Psoas muscle (tissue), 8 donors: ENCODE results near the gene RSPO4. TPM values are rescaled to one million over a fixed set of nuclear protein-coding genes. Genes with fewer than 3 reads are reported as not detected.

Experiments used
- ATAC-seq, 4 donors: fragments of 200-7000 bp; cut with Tn5 transposase; one replicate each; pipeline ENCODE4 v1.9.1; 2020; ENCODE audit warnings: moderate library complexity in 3 of 4, mild to moderate bottlenecking in 2 of 4
- DNase-seq, 2 donors: peaks; one replicate each; pipeline ENCODE4 v3.0.0-alpha.2; 2020
- H3K27ac ChIP-seq: fragments of 200-600 bp; one replicate; pipeline ENCODE4 v1.8.0; 2022
- H3K27me3 ChIP-seq, 3 donors: fragments of 200-600 bp in 1 of 3; one replicate each; pipeline versions ENCODE4 v1.6.1 to v1.8.0; 2013 to 2022; ENCODE audit warnings: low read length in 2 of 3, mild to moderate bottlenecking in 2 of 3, moderate library complexity in 1 of 3; ENCODE audit not compliant: insufficient read depth in 3 of 3
- H3K36me3 ChIP-seq, 2 donors: fragments of 200-600 bp in 1 of 2; one replicate each; pipeline versions ENCODE4 v1.6.1 to v1.8.0; 2013 to 2022; ENCODE audit warnings: low read depth in 1 of 2, mild to moderate bottlenecking in 1 of 2, moderate library complexity in 1 of 2; ENCODE audit not compliant: insufficient read depth in 1 of 2
- H3K4me1 ChIP-seq: fragments of 200-600 bp; one replicate; pipeline ENCODE4 v1.8.0; 2022
- H3K4me3 ChIP-seq: fragments of 200-600 bp; one replicate; pipeline ENCODE4 v1.8.0; 2022; ENCODE audit warnings: mild to moderate bottlenecking
- H3K9me3 ChIP-seq: fragments of 200-600 bp; one replicate; pipeline ENCODE4 v1.8.0; 2022
- WGBS, 3 donors: extraction: QIAGEN DNeasy Blood & Tissue Kit; methylation state at CpG; one replicate each; pipeline versions ENCODE4 v1.1.6 to v1.1.7; 2013; 5-methylcytosine and 5-hydroxymethylcytosine counted together
- intact Hi-C, 2 donors: fragments of 100-400 bp; cut with DNase I; formaldehyde crosslinking; loops; one replicate each; pipeline versions ENCODE4 v1.11.0 to v1.14.2; 2022
- polyA plus RNA-seq, 3 donors: library from polyadenylated mRNA; stranded (reverse); fragments of 200-250 nt; gene quantifications; one replicate each; pipeline ENCODE4 v1.2.3, GENCODE V29; 2013
- total RNA-seq, 4 donors: library from RNA; stranded (reverse); fragmentation: NEBNext Ultra II Directional in 2 of 4; extraction: Animal tissue kit (Norgen Biotek cat#: 25700) in 2 of 4; gene quantifications; one replicate each; pipeline versions ENCODE4 v1.2.1 to v1.2.4, GENCODE V29; 2021 to 2023
- TF ChIP-seq, protein P1 (sequence below): fragments of 200-600 bp; IDR thresholded peaks from one replicate; pipeline ENCODE4 v1.8.0; 2022; ENCODE audit warnings: antibody characterized with exemption
- donor health status: healthy with polysubstance abuse.
- donor health status: DM: no; HTN: no; CAD: no; lungs with moderate emphysema.
- donor health status: Bipolar disorder and iron deficiency.
- donor health status: healthy.
- donor health status: DM: yes; HTN: yes; CAD: no.
- donor health status: DM: no; HTN: no; CAD: no.
- donor health status: DM: no; HTN: no; CAD: no.
- donor health status: DM: yes; HTN: yes; CAD: no.

RSPO4 gene
- total and polyA plus RNA-seq, 7 donors = 0.01 to 0.13 (median 0.03) TPM; not detected in 4

DNA sequence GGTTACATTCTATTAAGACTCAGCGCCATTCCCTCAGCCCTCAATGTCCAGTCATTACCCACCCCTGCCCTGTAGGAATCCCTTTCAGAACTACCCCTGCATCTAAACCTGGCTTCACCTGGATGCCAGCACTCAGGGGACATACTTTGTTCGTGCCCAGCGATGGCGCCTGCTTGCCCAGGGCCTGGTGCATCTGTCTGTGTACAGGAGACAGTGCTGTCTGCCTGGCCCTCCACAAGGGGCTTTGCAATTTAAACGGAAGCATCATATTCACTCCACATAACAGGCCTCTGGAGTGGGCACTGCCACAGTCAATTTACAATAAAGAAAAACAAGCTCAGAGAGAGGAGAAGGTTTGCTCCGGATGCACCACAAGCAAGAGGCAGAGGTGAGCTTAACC lies 4.6 kb downstream of the RSPO4 start:
- no peak for ATAC-seq
- Histone ChIP-seq H3K27me3 (peaks cover 0 to 38% (median 11%) of the 10 kb centered on the region in 3 donors), H3K4me3 (no peak overlapping the region), H3K4me1 (no peaks in the 10 kb centered on the region), H3K36me3 (no peaks in the 10 kb centered on the region), H3K9me3 (no peaks in the 10 kb centered on the region), H3K27ac (no peak overlapping the region)
- TF ChIP-seq, protein P1, sequence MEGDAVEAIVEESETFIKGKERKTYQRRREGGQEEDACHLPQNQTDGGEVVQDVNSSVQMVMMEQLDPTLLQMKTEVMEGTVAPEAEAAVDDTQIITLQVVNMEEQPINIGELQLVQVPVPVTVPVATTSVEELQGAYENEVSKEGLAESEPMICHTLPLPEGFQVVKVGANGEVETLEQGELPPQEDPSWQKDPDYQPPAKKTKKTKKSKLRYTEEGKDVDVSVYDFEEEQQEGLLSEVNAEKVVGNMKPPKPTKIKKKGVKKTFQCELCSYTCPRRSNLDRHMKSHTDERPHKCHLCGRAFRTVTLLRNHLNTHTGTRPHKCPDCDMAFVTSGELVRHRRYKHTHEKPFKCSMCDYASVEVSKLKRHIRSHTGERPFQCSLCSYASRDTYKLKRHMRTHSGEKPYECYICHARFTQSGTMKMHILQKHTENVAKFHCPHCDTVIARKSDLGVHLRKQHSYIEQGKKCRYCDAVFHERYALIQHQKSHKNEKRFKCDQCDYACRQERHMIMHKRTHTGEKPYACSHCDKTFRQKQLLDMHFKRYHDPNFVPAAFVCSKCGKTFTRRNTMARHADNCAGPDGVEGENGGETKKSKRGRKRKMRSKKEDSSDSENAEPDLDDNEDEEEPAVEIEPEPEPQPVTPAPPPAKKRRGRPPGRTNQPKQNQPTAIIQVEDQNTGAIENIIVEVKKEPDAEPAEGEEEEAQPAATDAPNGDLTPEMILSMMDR = no peak
- no peak for DNase-seq
- intact Hi-C loops = no loop called here
- 84 to 89% (median 86%) methylated on average over 6 of the region's 6 CpGs for WGBS, 3 donors

DNA sequence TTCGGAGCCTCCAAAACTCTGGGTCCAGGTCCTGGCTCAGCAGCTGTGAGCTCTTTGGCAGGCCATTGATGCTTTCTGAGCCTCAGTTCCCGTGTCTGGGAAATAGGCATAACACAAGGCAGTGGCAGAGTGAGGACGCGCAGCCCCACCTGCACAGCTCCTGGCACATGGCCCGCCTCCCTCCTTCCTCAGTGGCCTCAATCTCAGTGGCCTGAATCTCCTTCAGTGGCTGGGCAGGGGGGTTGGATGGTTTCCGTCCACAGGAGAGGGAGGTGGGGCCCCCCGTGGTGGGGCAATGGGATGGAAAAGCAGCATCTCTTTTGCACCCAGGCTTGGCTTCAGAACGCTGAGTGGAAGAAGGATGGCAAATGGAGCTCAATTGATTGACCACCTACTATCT lies 5.1 kb downstream of the RSPO4 start:
- no peak for ATAC-seq
- Histone ChIP-seq H3K4me1 (no peaks in the 10 kb centered on the region), H3K36me3 (no peaks in the 10 kb centered on the region), H3K4me3 (no peak overlapping the region), H3K27me3 (peaks cover 0 to 41% (median 7%) of the 10 kb centered on the region in 3 donors), H3K9me3 (no peaks in the 10 kb centered on the region), H3K27ac (no peak overlapping the region)
- TF ChIP-seq, protein P1 = no peak
- WGBS, 3 donors = 78 to 85% (median 79%) methylated on average over 8 of the region's 8 CpGs
- intact Hi-C loops = no loop called here
- no peak for DNase-seq

DNA sequence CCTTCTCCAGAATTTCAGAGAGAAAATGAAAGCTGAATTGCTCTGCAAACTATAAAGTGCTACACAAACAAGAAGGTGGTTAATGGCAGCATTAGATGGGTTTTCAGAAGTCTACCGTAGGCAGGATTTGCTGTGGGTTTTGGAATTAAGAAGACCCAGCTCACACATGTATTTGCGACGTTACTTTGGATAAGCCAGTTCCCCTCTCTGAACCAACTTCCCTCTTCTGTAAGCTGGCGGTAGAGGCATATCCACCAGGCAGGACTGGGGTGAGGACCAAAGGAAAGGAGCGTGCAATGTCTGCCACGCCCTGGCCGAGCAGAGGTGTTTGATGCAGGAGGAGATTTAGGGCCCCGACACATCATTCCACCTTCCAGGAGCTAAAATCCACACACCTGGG lies 6.9 kb downstream of the RSPO4 start:
- ATAC-seq (no peak), DNase-seq (no peak)
- Histone ChIP-seq H3K27ac (no peak overlapping the region), H3K4me3 (no peak overlapping the region), H3K36me3 (no peaks in the 10 kb centered on the region), H3K4me1 (no peaks in the 10 kb centered on the region), H3K9me3 (no peaks in the 10 kb centered on the region), H3K27me3 (peaks cover 0 to 38% (median 2%) of the 10 kb centered on the region in 3 donors)
- 70 to 81% (median 74%) methylated on average over 8 of the region's 8 CpGs for WGBS, 3 donors
- TF ChIP-seq, protein P1 = no peak
- intact Hi-C loops = no loop called here

DNA sequence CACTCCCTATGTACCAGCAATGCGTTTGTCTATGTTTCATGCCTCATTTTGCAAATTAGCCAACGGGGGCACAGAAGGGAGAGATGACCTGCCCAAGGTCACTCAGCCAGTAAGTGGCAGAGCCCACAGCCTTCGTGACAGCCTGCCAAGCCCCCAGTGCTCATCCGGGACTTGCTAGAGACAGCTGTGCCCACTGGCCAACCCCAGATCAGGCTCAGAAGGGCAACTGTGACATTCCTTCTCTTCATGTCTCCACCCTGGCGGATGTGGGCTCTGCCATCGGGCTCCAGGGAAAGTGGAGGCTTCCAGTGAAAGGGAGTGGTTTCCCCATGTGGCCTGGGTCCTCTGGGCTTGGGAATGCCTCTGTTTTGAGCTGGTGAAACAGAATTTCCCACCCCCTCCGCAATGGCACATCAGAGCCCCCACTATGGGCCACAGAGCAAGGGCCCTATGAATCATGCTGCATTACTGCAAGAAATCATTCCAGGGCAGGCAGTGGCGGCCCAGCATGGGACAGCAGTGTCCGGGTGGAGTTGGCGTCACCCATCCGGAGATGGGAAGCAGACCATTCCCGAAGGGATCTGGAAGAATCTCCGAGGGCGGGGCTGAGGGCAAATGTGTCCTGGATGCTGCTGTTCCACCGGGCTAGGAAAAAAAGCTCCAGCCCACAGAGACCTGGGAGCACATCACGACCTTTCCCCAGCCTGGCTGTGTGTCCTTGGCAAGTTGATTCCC lies 9.1 kb downstream of the RSPO4 start:
- H3K9me3 ChIP-seq = no peaks in the 10 kb centered on the region
- WGBS, 3 donors = 61 to 71% (median 66%) methylated on average over 16 of the region's 16 CpGs
- no peak overlapping the region for H3K4me3 ChIP-seq
- TF ChIP-seq, protein P1 = no peak
- peaks cover 0 to 38% (median 0%) of the 10 kb centered on the region in 3 donors for H3K27me3 ChIP-seq
- H3K4me1 ChIP-seq = no peaks in the 10 kb centered on the region
- H3K27ac ChIP-seq = no peak overlapping the region
- ATAC-seq (no peak), DNase-seq (peak in 1 of 2 donors; percentile 35)
- intact Hi-C loops = no loop called here
- H3K36me3 ChIP-seq = no peaks in the 10 kb centered on the region
